Myometrial cell (primary cell): ENCODE data around the gene ELMOD3. TPM values are rescaled to one million over a fixed set of nuclear protein-coding genes. Genes with fewer than 3 reads are reported as not detected.

Source experiments
- total RNA-seq: library from RNA; depleted of rRNA; stranded (reverse); fragments of >200 nt; gene quantifications from 2 replicates; pipeline ENCODE4 v1.2.3, GENCODE V29; 2015

The ELMOD3 gene
- total RNA-seq: 13.8 and 27.4 TPM in 2 replicates

GRCh38 chr2:85354286-85355072 is at the start of gene ELMOD3, which contains the start of gene RETSAT:
Gene ELMOD3, plus strand, starts transcription at chr2:85354769. Its CDS starts 2,430 bp downstream, at chr2:85357199.
Gene RETSAT, minus strand, starts transcription at chr2:85354528. Its CDS starts 21 bp downstream, at chr2:85354507.

GRCh38 chr2:85327822-85328617 is 26.5 kb upstream of the ELMOD3 start, which contains the start of gene TGOLN2:
Gene TGOLN2, minus strand, starts transcription at chr2:85327989. Its CDS starts 27 bp downstream, at chr2:85327962.

GRCh38 chr2:85409845-85410583 is 55.4 kb downstream of the ELMOD3 start, which contains the start of gene CAPG:
Gene CAPG, minus strand, starts transcription at chr2:85410366. Its CDS starts 8,221 bp downstream, at chr2:85402145.

DNA sequence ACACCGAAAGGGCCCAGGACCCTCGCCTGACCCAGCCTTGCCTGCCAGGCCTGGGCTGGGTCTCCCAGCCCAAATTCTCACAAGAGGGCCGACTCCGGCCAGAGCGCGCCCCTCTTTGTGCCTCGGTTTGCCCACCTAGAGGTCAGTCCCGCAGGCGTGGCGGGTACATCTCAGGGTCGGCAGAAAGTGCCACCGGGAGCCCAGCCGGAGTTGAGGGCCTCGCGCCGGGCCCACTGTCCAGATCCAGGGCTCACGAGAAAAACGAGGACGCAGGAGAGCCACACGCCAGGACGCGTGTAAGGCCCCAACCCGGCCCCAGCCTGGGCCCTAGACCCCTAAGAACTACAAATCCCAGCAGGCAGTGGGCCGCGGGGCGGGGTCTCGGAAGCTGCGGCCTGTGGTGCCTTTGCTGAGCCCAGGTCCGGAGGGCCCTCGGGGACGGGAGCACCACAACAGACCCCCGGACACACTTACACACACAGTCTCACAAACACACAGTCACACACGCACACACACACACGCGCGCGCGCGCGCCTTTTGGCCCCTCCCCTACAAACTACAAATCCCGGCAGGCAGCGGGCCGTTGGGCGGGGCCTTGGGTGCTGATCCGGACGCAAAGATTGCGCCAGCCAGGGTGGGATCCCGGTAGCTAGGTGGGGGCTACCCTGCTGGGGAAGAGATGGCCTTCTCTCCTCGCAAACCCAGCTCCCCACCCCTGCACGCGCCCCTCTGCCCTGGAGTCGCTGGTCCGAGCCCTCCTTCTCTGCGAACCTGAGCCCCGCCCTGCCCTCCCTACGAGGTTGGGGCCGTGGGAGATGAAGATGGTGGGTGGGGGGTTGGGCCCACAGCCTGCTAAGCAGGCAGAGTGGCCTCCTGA is 63.8 kb downstream of the ELMOD3 start, which contains the start of gene SH2D6:
Gene SH2D6 (plus strand): TSS at position 583 of the 877 bp plus-strand sequence. CDS start 10,752 bp downstream, outside the sequence.

Other genes starting within 250 kb of the ELMOD3 start
- 0.35 and 1.7 TPM in 2 replicates for gene TCF7L1, start 221.4 kb upstream of the ELMOD3 start, total RNA-seq
- gene TGOLN2, start 26.8 kb upstream of the ELMOD3 start, total RNA-seq: 92.8 and 112 TPM in 2 replicates
- 59.0 and 77.0 TPM in 2 replicates for gene RETSAT, start 241 bp upstream of the ELMOD3 start, total RNA-seq
- gene CAPG, start 55.6 kb downstream of the ELMOD3 start, total RNA-seq: 229 and 248 TPM in 2 replicates
- not detected in 2 replicates for gene SH2D6, start 63.9 kb downstream of the ELMOD3 start, total RNA-seq
- gene MAT2A, start 184.4 kb downstream of the ELMOD3 start, total RNA-seq: 59.4 and 67.5 TPM in 2 replicates
- gene GGCX, start 206.7 kb downstream of the ELMOD3 start, total RNA-seq: 62.0 and 91.3 TPM in 2 replicates
- not detected in 2 replicates for gene VAMP8, start 222.8 kb downstream of the ELMOD3 start, total RNA-seq
- gene VAMP5, start 229.7 kb downstream of the ELMOD3 start, total RNA-seq: 89.7 and 102 TPM in 2 replicates
- gene RNF181, start 241.0 kb downstream of the ELMOD3 start, total RNA-seq: 218 and 231 TPM in 2 replicates
- 5.8 and 11.0 TPM in 2 replicates for gene TMEM150A, start 247.9 kb downstream of the ELMOD3 start, total RNA-seq